ENCODE measurements around the gene CRAMP1.

- TF ChIP-seq KLF1 (tag by site-specific recombination; IDR thresholded peaks at IDR 0.05) (no peak), ZNF239 (tag by site-specific recombination; IDR thresholded peaks at IDR 0.05) (no peak), TCF7L2 (IDR thresholded peaks at IDR 0.05; ENCODE audit: borderline replicate concordance, low read depth, low read length) (no peak), ZNF292 (tag by site-specific recombination; IDR thresholded peaks at IDR 0.05; ENCODE audit: borderline replicate concordance, low read depth) (no peak), ZNF555 (tag by site-specific recombination; conservative IDR thresholded peaks at IDR 0.05) (no peak), CTCF (tag by site-specific recombination; IDR thresholded peaks at IDR 0.05) (no peak)
- TF ChIP-seq, protein P1, sequence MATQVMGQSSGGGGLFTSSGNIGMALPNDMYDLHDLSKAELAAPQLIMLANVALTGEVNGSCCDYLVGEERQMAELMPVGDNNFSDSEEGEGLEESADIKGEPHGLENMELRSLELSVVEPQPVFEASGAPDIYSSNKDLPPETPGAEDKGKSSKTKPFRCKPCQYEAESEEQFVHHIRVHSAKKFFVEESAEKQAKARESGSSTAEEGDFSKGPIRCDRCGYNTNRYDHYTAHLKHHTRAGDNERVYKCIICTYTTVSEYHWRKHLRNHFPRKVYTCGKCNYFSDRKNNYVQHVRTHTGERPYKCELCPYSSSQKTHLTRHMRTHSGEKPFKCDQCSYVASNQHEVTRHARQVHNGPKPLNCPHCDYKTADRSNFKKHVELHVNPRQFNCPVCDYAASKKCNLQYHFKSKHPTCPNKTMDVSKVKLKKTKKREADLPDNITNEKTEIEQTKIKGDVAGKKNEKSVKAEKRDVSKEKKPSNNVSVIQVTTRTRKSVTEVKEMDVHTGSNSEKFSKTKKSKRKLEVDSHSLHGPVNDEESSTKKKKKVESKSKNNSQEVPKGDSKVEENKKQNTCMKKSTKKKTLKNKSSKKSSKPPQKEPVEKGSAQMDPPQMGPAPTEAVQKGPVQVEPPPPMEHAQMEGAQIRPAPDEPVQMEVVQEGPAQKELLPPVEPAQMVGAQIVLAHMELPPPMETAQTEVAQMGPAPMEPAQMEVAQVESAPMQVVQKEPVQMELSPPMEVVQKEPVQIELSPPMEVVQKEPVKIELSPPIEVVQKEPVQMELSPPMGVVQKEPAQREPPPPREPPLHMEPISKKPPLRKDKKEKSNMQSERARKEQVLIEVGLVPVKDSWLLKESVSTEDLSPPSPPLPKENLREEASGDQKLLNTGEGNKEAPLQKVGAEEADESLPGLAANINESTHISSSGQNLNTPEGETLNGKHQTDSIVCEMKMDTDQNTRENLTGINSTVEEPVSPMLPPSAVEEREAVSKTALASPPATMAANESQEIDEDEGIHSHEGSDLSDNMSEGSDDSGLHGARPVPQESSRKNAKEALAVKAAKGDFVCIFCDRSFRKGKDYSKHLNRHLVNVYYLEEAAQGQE (tag by site-specific recombination; IDR thresholded peaks at IDR 0.05) = no peak
These were observed 27.1 kb downstream of the CRAMP1 start for GRCh38 chr16:1639282-1639681.
